ENCODE results near the gene HOXC10.

The HOXC10 gene

GRCh38 chr12:53977596-53978445, 7.1 kb upstream of the HOXC10 start:
- no peak for DNase-seq (ENCODE audit: low read depth, low spot score)

DNA sequence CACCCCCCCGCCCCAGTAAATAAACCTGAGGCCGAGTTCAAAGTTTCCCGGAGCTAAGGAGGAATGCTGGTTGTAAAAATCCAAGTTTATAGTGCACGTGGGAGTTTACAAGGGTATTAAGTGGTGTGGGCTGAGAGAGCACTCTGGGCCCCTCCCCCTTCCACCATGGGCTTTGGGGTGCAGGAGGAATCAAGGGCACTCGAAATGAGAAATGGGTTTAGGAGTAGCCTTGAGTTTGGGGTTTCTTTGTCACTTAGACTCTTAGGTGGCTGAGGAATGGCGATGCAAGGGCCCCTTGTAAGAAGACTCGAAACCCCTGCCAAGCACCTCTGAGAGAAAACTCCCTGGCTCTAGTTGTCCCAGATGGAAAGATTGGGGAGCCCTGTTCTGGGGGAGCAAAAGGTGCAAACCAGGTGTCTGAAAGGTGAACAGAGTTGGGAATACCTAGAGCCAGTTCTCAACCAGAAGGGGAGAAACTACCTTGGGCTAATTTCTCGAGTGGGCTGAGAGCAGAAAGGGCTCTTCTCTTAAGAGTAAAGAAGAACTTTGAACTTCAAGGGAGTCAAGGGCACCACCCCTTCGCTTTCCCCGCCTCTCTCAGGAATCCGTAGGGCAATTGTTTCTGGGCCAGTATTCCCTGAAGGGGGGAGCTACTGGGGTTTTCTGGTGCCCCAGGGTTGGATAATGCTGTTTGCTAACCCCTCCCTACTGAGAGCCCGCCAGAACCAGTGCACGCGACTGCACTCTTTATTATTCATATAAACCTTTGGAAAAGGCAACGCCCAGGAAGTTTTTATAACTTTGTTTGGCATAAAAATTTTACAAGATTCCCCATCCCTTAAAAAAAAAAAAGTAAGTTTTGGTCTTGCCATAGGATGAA, 6.2 kb upstream of the HOXC10 start:
- DNase-seq (ENCODE audit: low read depth, low spot score) = no peak

DNA sequence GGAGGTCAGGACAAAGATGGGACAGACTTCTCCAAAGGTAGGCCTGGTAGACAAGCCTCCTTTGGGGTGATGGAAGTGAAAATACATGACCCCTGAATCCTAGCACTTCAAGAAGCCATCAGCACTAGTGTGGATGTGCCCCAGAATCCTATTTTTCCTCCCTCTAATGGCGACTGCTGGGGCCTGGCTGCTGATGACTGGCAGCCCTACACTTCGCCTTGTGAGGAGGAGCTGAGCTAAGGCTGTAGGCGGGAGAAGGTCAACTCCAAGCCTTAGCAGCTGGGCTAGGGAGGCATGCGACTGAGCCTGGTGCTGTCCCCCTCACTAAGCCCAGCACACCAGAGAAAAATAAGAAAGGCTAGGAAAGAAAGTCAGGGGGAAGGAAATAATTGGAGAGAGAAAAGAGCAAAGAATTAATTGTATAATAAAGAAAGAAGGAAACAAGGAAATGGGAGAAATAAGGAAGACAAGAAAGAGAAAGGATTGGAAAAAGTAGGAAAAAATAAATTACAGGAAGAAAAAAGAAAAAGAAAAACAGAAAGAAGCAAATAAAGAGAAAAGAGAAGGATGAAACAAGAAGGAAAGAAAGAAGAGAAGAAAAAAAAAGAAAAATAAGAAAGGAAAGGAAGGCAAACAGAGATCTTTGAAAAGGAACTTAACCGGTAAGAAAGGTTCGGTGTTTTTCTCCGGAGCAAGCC, 4.7 kb upstream of the HOXC10 start:
- DNase-seq (ENCODE audit: low read depth, low spot score) = no peak

GRCh38 chr12:53980802-53981496, 4.0 kb upstream of the HOXC10 start:
- DNase-seq (ENCODE audit: low read depth, low spot score) = no peak

- DNase-seq (ENCODE audit: low read depth, low spot score) = no peak
Observed at GRCh38 chr12:53981634-53982565, 3.0 kb upstream of the HOXC10 start.

DNA sequence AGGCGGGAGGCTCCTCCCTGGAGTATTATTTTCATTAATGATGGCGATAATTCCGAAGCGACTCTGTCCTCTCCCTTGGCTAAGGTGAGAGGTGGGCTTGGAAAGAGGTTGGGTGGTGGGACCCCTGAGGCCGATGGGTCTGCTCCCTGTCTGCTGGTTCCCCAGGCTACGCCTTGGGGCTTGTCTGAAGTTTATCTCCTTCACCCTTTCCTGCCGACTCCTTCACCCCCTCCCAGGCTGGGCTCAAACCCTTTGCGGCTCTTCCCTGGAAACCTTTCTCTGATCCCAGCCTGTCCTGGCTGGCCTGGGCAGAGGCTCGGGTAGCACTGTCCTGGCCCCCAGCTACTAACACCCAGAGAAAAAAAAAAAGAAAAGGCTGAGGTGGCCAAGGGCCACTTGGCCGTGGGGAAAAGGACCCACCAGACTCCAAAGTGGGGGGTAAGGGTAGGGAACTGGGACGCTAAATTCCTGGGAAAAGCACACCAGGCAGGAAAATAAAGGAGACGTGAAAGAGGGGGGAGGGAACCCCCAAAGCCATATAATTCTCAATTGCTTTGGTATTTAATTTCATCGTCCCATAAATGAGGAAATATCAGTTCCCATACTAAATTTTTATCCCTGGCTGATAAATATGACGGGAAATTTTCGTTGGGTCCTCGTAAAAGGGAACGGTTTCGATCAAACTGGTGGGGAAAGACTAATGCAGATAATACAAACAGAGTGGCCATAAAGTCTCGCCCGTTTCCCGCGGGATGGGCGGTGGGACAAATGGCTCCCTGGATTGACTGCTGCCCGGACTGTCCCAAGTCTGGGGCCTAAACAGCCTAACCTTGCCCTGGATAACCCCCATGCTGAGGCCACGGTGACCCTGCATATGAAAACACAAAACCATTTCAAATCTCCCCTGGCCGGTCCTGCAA, 2.0 kb upstream of the HOXC10 start:
- DNase-seq (ENCODE audit: low read depth, low spot score) = no peak

DNA sequence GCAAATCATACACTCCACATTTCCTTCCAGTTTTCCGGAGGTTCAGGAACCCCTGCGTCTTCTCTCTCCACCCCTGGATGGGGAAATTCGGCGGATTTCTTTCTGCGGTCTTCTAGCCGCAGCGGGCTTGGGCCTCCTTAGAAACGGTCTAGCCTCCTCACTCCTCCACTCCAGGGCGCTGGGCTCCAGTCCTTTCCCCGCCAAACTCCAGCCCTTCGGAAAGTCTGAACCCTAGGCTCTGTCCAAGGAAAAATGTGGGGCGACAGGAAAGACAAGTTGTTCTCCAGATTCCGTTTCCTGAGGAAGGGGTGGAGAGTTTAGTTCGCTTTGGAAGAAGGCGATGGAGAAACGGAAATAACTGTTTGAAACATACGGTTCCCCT, 1.4 kb upstream of the HOXC10 start:
- no peak for DNase-seq (ENCODE audit: low read depth, low spot score)

DNA sequence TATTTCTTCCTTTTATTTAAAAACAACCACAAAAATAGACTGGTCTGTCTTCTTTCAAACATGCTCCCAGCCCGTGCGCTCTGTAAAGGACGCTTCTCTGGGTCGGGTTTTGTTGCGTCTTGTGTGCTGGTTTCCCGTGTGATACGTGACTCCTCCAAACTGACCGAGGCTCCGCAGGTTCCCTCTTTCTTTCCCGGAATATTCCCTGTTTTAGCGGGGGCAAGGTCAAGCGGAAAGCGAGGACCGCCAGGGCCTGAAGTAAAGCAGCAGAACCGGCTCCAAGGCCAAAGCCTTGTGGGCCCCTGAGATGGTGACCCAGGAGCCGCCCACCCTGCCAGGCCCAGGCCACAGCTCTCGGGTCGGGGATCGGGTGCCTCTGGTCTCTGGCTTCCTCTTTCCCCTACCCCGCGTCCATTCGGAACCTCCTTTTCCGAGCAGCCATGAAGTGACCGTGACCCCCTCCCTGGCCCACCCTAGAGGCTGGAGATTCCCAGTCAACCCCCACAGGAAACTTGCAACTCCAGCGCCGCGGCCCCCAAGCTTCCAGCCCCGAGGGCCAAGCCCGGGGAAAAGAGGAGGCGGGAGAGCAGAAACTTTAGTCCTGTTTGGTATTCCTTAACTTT, 885 bp upstream of the HOXC10 start:
- DNase-seq (ENCODE audit: low read depth, low spot score) = no peak

DNA sequence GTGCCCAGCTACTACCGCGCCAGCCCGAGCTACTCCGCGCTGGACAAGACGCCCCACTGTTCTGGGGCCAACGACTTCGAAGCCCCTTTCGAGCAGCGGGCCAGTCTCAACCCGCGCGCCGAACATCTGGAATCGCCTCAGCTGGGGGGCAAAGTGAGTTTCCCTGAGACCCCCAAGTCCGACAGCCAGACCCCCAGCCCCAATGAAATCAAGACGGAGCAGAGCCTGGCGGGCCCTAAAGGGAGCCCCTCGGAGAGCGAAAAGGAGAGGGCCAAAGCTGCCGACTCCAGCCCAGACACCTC, 697 bp downstream of the HOXC10 start:
- no peak for DNase-seq (ENCODE audit: low read depth, low spot score)

DNA sequence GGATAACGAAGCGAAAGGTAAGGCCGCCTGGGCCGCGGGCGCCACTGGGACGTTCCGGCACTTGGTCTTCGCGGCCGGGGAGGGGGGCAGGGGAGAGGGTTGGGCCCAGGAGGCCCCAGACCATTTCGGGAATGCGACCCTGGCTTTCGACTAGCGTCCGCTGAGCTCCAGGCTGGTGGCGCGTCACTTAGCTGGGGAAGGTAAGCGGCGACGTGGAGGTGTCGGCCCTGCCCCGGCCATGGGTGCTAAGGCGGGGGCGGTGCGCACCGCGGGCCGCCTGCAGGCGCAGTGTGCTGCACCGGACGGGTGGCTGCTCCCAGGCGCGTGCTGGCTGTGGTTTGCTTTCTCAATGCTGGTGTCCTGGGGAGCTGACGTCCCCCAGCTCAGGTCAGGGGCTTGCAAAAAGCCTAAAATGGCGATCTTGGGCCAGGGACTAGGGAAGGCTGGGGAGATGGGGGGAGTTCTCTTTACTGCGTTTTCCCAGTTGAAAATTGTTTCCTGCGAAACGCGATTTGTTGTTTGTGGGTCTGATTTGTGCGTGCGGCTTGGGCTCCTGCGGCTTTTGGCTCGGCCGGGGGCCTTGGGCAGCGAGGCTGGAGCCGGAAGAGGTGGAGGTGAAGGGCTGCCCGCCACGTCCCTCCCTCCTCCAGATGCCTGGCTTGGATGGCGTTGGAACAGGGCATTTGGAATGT, 1.2 kb downstream of the HOXC10 start:
- no peak for DNase-seq (ENCODE audit: low read depth, low spot score)

DNA sequence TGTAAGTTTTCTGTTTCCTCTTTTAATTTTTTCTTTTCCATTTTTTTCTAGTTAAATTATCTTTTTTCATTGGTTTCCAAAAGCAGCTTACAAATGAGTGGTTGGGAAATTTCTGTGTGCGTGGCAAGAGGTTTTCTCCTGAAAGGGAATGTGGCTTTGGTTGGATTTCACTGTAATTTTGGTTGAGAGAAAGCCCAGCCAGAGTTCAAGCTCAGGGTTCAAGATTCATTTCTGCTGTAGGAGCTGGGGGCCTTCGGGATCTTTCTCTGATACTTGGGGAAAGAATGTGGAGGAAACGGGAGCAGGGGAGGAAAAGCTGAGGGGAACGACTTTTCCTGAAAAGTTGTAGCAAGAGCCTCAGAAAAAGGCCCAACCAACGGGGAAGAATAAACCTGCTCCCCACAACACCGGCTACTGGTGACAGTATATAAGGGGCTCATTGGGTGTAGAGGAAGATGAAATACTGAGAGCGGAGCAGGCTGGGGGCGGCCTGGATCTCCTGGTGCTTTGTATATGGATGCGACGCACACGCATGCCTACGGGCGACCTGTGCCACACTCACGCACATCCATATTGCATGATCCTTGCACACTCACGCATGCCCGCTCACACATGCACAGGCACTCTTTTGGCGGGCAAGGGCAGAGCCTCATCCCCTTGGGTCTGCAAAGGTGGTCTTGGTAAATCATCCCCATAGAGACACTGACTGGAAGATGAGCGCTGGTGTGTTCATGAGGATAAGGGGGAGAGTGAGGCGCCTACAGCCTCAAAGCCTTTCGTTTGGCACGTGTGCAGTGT, 1.9 kb downstream of the HOXC10 start:
- no peak for DNase-seq (ENCODE audit: low read depth, low spot score)

DNA sequence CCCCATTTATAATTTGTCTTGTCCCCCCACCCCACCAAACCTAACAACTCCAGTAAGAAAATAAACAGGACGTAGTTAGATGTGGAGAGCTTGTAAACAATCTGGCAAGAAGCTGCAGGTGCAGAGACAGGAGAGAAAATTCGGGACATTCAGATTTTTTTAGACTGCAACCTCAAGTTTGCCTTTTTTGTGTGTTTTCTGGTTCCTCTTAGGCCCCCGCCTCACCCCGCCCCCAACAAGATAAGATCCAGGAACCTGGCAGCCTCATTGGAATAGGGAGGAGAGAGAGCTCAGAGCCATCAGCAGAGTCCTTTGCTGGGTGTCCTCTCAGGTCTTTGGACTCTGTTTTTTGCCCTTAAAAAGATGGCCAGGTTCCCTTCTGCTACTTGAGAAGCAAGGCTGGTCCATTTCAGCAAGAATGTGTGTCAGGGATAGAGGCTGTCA, 2.9 kb downstream of the HOXC10 start:
- DNase-seq (ENCODE audit: low read depth, low spot score) = no peak

- no peak for DNase-seq (ENCODE audit: low read depth, low spot score)
Observed at GRCh38 chr12:53988541-53989226, 3.7 kb downstream of the HOXC10 start.

- DNase-seq (ENCODE audit: low read depth, low spot score) = no peak
Observed at GRCh38 chr12:53989227-53990113, 4.5 kb downstream of the HOXC10 start.

GRCh38 chr12:53990311-53991076, 5.5 kb downstream of the HOXC10 start:
- no peak for DNase-seq (ENCODE audit: low read depth, low spot score)
